H1 (cell line): ENCODE data around the gene GTF2A1.

Experiments
- FOSL1 ChIP-seq: IDR thresholded peaks from 2 replicates; pipeline ENCODE4 v1.6.1; 2011; ENCODE audit warnings: mild to moderate bottlenecking, low read depth, low read length, moderate library complexity; ENCODE audit not compliant: insufficient read depth
- POLR2A ChIP-seq, 2 experiments: IDR thresholded peaks; 1 replicate in 1 of 2; 2 replicates in 1 of 2; pipeline ENCODE4 v1.6.1; 2011; ENCODE audit warnings: low read depth in 2 of 2, low read length in 2 of 2, mild to moderate bottlenecking in 2 of 2; ENCODE audit errors: control extremely low read depth in 1 of 2
- RFX5 ChIP-seq: IDR thresholded peaks from 2 replicates; pipeline ENCODE4 v1.6.1; 2011; ENCODE audit warnings: low read depth, low read length, improper control_type of control experiment, borderline replicate concordance
- TF ChIP-seq, protein P1 (sequence below), 3 experiments: IDR thresholded peaks; 1 replicate in 2 of 3; 2 replicates in 1 of 3; pipeline versions ENCODE4 v1.5.1 to v1.6.1; 2011; ENCODE audit warnings: low read length in 3 of 3, mild to moderate bottlenecking in 3 of 3, inconsistent platforms in 2 of 3, low read depth in 1 of 3, moderate library complexity in 1 of 3; ENCODE audit not compliant: insufficient read depth in 1 of 3; ENCODE audit errors: control extremely low read depth in 1 of 3

DNA sequence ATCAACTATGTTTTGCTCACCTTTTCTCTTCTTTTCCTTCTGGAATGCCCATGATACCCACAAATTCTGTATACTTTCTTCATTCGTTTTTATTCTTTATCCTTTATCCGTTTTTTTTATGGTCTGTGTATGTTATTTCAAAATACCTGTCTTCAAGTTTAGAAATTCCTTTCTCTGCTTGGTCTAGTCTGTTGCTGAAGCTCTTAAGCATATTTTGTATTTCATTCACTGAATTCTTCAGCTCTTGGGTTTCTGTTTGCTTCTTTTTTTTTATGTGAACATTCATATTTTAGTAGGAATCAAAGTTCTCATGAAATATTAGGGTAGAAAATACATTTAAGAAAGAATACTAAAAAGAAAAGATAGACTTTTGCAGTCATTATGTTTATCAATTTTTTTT lies 22.7 kb upstream of the GTF2A1 start:
- TF ChIP-seq RFX5 (no peak), POLR2A (IDR thresholded peaks at IDR 0.05; ENCODE audit: control extremely low read depth in 1 of 2, low read depth in 2 of 2, low read length in 2 of 2) (no peak), FOSL1 (no peak)
- TF ChIP-seq, protein P1, sequence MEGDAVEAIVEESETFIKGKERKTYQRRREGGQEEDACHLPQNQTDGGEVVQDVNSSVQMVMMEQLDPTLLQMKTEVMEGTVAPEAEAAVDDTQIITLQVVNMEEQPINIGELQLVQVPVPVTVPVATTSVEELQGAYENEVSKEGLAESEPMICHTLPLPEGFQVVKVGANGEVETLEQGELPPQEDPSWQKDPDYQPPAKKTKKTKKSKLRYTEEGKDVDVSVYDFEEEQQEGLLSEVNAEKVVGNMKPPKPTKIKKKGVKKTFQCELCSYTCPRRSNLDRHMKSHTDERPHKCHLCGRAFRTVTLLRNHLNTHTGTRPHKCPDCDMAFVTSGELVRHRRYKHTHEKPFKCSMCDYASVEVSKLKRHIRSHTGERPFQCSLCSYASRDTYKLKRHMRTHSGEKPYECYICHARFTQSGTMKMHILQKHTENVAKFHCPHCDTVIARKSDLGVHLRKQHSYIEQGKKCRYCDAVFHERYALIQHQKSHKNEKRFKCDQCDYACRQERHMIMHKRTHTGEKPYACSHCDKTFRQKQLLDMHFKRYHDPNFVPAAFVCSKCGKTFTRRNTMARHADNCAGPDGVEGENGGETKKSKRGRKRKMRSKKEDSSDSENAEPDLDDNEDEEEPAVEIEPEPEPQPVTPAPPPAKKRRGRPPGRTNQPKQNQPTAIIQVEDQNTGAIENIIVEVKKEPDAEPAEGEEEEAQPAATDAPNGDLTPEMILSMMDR (IDR thresholded peaks at IDR 0.05; ENCODE audit: control extremely low read depth in 1 of 3, insufficient read depth in 1 of 3, low read depth in 1 of 3, low read length in 3 of 3), result no peak
